Measurements from ENCODE around the gene GPR35. TPM values are rescaled to one million over a fixed set of nuclear protein-coding genes. Genes with fewer than 3 reads are reported as not detected.

GPR35 gene
- total RNA-seq, 1 experiment from 2014 or later: 4.2 TPM

- Histone ChIP-seq H4K20me1 (ENCODE audit: insufficient read depth) (no peaks in the 10 kb centered on the region), H3K4me1 (ENCODE audit: control insufficient read depth in 1 of 2, insufficient read depth in 2 of 2, low read length in 2 of 2) (no peaks in the 10 kb centered on the region), H3K9me3 (ENCODE audit: control insufficient read depth in 1 of 2, insufficient read depth in 1 of 2, low read depth in 1 of 2, low read length in 2 of 2) (peaks cover 0 to under 1% of the 10 kb centered on the region in 2 experiments; a peak in 2 of 4 replicates), H3K79me2 (ENCODE audit: insufficient read depth, low read length) (no peaks in the 10 kb centered on the region), H3K9me2 (ENCODE audit: insufficient read depth) (no peaks in the 10 kb centered on the region), H3K36me3 (ENCODE audit: control insufficient read depth in 1 of 2, insufficient read depth in 2 of 2, low read length in 2 of 2) (no peaks in the 10 kb centered on the region), H2AFZ (ENCODE audit: low read depth, low read length, poor library complexity, severe bottlenecking) (no peak overlapping the region), H3K27me3 (ENCODE audit: insufficient read depth, low read length) (no peaks in the 10 kb centered on the region), H3K9ac (ENCODE audit: low read length) (no peak overlapping the region), H3K4me2 (ENCODE audit: low read length) (no peak overlapping the region), H3K4me3 (replicated peaks in 1 of 2; ENCODE audit: low read depth in 1 of 2, low read length in 2 of 2) (no peak overlapping the region), H3K27ac (ENCODE audit: low read depth, low read length) (no peak overlapping the region)
- intact Hi-C loops (cut with micrococcal nuclease): no loop called here
- TF ChIP-seq JUND (IDR thresholded peaks at IDR 0.05) (no peak), CEBPB (IDR thresholded peaks at IDR 0.05; ENCODE audit: low read depth) (no peak), ZBTB33 (IDR thresholded peaks at IDR 0.05; ENCODE audit: extremely low read depth, insufficient replicate concordance, low read length) (no peak), POLR2A (IDR thresholded peaks at IDR 0.05; ENCODE audit: borderline replicate concordance, extremely low read depth, insufficient read depth, insufficient read length) (no peak), SIN3A (IDR thresholded peaks at IDR 0.05; ENCODE audit: low read depth) (no peak), CBX3 (IDR thresholded peaks at IDR 0.05; ENCODE audit: low read depth) (no peak), RAD21 (IDR thresholded peaks at IDR 0.05; ENCODE audit: low read depth) (no peak), EGR1 (IDR thresholded peaks at IDR 0.05; ENCODE audit: low read depth) (no peak), POLR2AphosphoS5 (IDR thresholded peaks at IDR 0.05; ENCODE audit: low read depth, low read length) (no peak), CTCF (IDR thresholded peaks at IDR 0.05 in 2 of 3, conservative IDR thresholded peaks at IDR 0.05 in 1 of 3; ENCODE audit: borderline replicate concordance in 1 of 3, insufficient read depth in 1 of 3, low read depth in 2 of 3, low read length in 2 of 3) (no peak)
- ChIA-PET POLR2A (no interaction called here), CTCF (no interaction called here), RAD21 (ENCODE audit: low non-redundant PET in 1 of 2, low total read pairs in 2 of 2, uncharacterized antibody in 2 of 2, unreplicated experiment in 2 of 2) (no interaction called here)
- BruUV-seq (replicated peaks): no TSS peak
- ATAC-seq (no peak), DNase-seq (ENCODE audit: low read depth, low spot score) (no peak)
Measured at GRCh38 chr2:240628507-240628807, 3.2 kb downstream of the GPR35 start.

Data from HCT116 (cell line).